IPS-15b (cell line): ENCODE data around the gene ZRANB1.

ENCODE experiments used
- H3K27me3 ChIP-seq: one replicate; pipeline ENCODE4 v1.6.1; 2013; ENCODE audit warnings: low read length; ENCODE audit not compliant: control insufficient read depth, insufficient read depth
- H3K36me3 ChIP-seq: one replicate; pipeline ENCODE4 v1.6.1; 2013; ENCODE audit warnings: low read length; ENCODE audit not compliant: control insufficient read depth, insufficient read depth
- H3K4me1 ChIP-seq: one replicate; pipeline ENCODE4 v1.6.1; 2013; ENCODE audit warnings: mild to moderate bottlenecking, low read length; ENCODE audit not compliant: control insufficient read depth, insufficient read depth
- H3K4me3 ChIP-seq: one replicate; pipeline ENCODE4 v1.5.1; 2013; ENCODE audit warnings: low read depth, low read length
- H3K9ac ChIP-seq: one replicate; pipeline ENCODE4 v1.6.1; 2013; ENCODE audit warnings: low read depth, mild to moderate bottlenecking, low read length
- H3K9me3 ChIP-seq: one replicate; pipeline ENCODE4 v1.6.1; 2013; ENCODE audit warnings: mild to moderate bottlenecking, low read length; ENCODE audit not compliant: control insufficient read depth, insufficient read depth

The ZRANB1 gene

GRCh38 chr10:125012851-125013528 lies 71.1 kb downstream of the ZRANB1 start:
- Histone ChIP-seq H3K9me3 (no peaks in the 10 kb centered on the region), H3K4me3 (no peak overlapping the region), H3K9ac (no peak overlapping the region), H3K36me3 (peaks cover 50% of the 10 kb centered on the region), H3K27me3 (no peaks in the 10 kb centered on the region), H3K4me1 (peaks cover 12% of the 10 kb centered on the region)

DNA sequence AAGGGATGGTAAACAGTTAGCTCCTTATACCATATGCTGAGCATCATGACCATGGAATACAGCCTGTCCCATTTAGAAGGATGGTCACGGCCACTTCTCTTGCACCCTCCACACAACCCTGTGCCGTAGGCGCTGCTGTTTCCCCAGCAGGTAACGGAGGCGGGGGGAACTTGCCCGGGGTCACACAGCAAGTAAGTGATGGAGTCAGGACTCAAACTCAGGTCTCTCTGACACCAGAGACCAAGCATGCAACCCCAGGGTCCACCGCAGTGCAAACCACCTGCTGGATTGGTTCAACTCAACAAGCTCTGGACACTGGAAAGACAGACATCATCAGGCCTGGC lies 71.6 kb downstream of the ZRANB1 start:
- H3K4me1 ChIP-seq, result peaks cover 12% of the 10 kb centered on the region
- peaks cover 47% of the 10 kb centered on the region for H3K36me3 ChIP-seq
- no peak overlapping the region for H3K4me3 ChIP-seq
- no peaks in the 10 kb centered on the region for H3K9me3 ChIP-seq
- H3K27me3 ChIP-seq, result no peaks in the 10 kb centered on the region
- H3K9ac ChIP-seq, result no peak overlapping the region

DNA sequence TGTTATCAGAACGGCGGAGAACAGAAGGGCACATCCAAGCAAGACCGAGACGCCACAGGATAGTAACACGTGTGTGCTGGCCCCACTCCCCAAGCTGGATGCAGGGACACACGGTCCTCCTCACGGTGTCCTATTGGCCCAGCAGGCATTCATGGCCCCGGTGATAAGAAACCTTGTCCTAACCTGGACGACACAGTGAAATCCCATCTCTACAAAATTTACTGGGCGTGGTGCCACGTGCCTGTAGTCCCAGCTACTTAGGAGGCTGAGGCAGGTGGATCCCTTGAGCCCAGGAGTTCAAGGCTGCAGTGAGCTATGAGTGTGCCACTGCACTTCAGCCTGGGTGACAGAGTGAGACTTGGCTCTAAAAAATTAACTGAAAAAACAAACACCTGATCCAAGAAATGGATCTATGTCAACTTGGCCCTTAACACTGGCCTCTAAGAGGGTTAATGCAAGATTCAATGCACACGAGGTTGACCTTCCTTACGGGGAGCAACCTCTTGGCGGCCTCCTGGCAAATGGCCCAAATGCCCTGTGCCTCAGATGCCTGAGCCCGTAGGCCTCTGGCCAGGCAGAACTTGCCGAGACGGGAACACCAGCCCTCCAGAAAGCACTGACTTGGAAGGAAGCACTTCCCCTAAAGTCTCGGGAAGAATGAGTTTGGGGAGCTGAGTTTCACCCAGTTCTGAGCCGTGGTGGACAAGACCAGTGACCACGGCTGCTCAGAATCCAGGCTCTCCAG lies 72.3 kb downstream of the ZRANB1 start:
- no peak overlapping the region for H3K4me3 ChIP-seq
- H3K9ac ChIP-seq, result no peak overlapping the region
- peaks cover 15% of the 10 kb centered on the region for H3K4me1 ChIP-seq
- H3K27me3 ChIP-seq, result no peaks in the 10 kb centered on the region
- H3K9me3 ChIP-seq, result no peaks in the 10 kb centered on the region
- H3K36me3 ChIP-seq, result peaks cover 47% of the 10 kb centered on the region

- peaks cover 15% of the 10 kb centered on the region for H3K4me1 ChIP-seq
- H3K4me3 ChIP-seq, result no peak overlapping the region
- no peak overlapping the region for H3K9ac ChIP-seq
- H3K36me3 ChIP-seq, result peaks cover 50% of the 10 kb centered on the region
- H3K9me3 ChIP-seq, result no peaks in the 10 kb centered on the region
- H3K27me3 ChIP-seq, result no peaks in the 10 kb centered on the region
These were observed 73.0 kb downstream of the ZRANB1 start for GRCh38 chr10:125014836-125015355.

- no peak overlapping the region for H3K9ac ChIP-seq
- peaks cover 56% of the 10 kb centered on the region for H3K36me3 ChIP-seq
- peaks cover 12% of the 10 kb centered on the region for H3K4me1 ChIP-seq
These were observed 73.5 kb downstream of the ZRANB1 start for GRCh38 chr10:125015356-125015944.

DNA sequence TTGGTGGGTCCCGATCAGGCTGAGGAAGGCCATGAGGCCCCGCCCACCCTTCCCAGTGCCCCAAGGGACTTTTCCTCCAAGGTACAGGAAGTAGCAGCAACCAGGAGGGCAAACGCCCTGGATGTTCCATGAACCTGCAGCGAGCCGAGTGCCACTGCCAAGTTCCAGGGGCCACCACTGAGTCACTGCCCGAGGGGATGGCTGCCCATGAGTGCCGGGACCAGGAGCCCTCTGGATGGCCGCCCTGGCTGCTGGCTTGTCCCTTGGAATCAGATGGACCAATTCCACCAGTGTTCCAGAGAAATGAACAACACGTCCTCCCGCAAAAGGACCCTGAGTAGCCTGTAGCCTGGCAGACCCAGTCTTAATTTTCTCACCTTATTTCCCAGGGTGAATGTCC lies 74.2 kb downstream of the ZRANB1 start:
- Histone ChIP-seq H3K9me3 (no peaks in the 10 kb centered on the region), H3K9ac (no peak overlapping the region), H3K4me1 (peaks cover 5% of the 10 kb centered on the region), H3K27me3 (no peaks in the 10 kb centered on the region), H3K36me3 (peaks cover 62% of the 10 kb centered on the region), H3K4me3 (no peak overlapping the region)

More at GRCh38 chr10:125015356-125015944, 73.5 kb downstream of the ZRANB1 start:
- H3K9me3 ChIP-seq, result no peaks in the 10 kb centered on the region
- no peaks in the 10 kb centered on the region for H3K27me3 ChIP-seq
- no peak overlapping the region for H3K4me3 ChIP-seq

DNA sequence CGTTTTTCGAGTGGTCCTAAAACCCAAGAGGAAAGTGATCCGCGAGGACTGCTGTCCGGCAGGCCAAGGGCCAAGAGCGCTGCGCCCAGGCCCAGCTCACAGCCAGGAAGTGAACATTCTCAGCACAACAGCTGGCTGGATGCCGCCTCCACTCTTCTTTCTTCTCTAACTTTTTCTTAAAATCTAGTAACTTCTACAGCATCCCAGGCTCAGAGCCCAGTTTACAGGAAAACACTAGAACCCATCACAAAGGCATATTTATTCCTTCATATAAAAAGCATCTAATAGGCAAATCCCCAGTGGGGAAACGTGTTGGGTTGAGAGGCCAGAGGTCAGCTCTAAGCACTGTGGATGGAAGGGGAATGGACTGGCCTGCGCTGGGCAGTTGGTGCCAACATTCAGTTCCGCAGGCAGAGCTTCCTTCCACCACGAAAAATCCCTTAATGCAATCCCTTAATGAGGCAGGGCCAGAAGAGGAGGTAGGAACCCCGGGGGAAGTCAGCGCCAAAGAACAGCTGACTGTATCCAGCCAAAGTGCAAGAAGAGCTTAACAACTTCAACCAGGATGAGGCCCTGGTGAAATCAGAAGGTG lies 74.8 kb downstream of the ZRANB1 start:
- no peaks in the 10 kb centered on the region for H3K27me3 ChIP-seq
- no peaks in the 10 kb centered on the region for H3K9me3 ChIP-seq
- H3K9ac ChIP-seq, result no peak overlapping the region
- H3K36me3 ChIP-seq, result peaks cover 63% of the 10 kb centered on the region
- H3K4me1 ChIP-seq, result peaks cover 5% of the 10 kb centered on the region
- H3K4me3 ChIP-seq, result no peak overlapping the region

- Histone ChIP-seq H3K9ac (no peak overlapping the region), H3K27me3 (no peaks in the 10 kb centered on the region), H3K4me1 (peaks cover 5% of the 10 kb centered on the region), H3K4me3 (no peak overlapping the region), H3K36me3 (peaks cover 66% of the 10 kb centered on the region), H3K9me3 (no peaks in the 10 kb centered on the region)
These were observed 75.8 kb downstream of the ZRANB1 start for GRCh38 chr10:125017547-125018298.

DNA sequence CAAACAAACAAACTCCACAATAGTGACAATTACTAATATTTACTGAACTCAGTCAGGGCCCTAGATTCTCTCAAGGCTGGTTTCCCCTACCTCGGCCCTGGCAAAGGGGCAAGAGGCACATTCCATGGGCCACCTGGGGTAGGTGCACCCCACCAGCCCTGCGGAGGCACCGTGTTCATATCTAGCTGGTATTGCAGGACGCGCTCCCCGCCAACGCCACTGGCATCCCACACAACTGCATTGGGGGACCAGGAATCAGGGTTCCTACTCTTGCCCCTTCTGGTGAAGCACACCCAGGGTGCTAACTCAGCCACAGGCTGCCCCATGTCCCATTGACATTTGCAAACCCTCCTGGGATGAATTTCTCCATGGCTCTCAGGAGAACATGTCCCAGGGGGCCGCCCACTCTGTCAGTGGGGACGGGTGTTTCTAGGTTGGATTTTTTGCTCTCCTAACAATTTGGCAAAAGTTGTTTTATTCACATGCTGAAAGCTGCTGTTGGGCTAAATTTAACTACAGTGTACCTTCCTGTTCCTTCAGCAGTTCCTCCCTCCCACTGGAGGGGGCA lies 76.7 kb downstream of the ZRANB1 start:
- no peaks in the 10 kb centered on the region for H3K9me3 ChIP-seq
- H3K9ac ChIP-seq, result no peak overlapping the region
- H3K36me3 ChIP-seq, result peaks cover 68% of the 10 kb centered on the region
- no peak overlapping the region for H3K4me3 ChIP-seq
- H3K27me3 ChIP-seq, result no peaks in the 10 kb centered on the region
- H3K4me1 ChIP-seq, result peaks cover 5% of the 10 kb centered on the region

GRCh38 chr10:125020386-125020785 lies 78.5 kb downstream of the ZRANB1 start:
- H3K4me3 ChIP-seq, result no peak overlapping the region
- no peaks in the 10 kb centered on the region for H3K27me3 ChIP-seq
- no peaks in the 10 kb centered on the region for H3K9me3 ChIP-seq
- H3K9ac ChIP-seq, result no peak overlapping the region
- H3K36me3 ChIP-seq, result peaks cover 64% of the 10 kb centered on the region
- H3K4me1 ChIP-seq, result peaks cover 5% of the 10 kb centered on the region

- Histone ChIP-seq H3K4me3 (no peak overlapping the region), H3K9me3 (no peaks in the 10 kb centered on the region), H3K4me1 (peaks cover 5% of the 10 kb centered on the region), H3K9ac (no peak overlapping the region), H3K36me3 (peaks cover 64% of the 10 kb centered on the region), H3K27me3 (no peaks in the 10 kb centered on the region)
These were observed 78.9 kb downstream of the ZRANB1 start for GRCh38 chr10:125020871-125021270.
